Stomach (tissue), 9 donors: ENCODE results near the gene SARM1. TPM values are rescaled to one million over a fixed set of nuclear protein-coding genes. Genes with fewer than 3 reads are reported as not detected.

Experiments used
- DNase-seq, 2 donors: peaks; one replicate each; pipeline versions ENCODE4 v3.0.0 to v3.0.0-alpha.2; 2013 to 2019
- H3K27ac ChIP-seq, 5 donors: fragments of 200-600 bp in 4 of 5; sonication (generic) in 4 of 5; one replicate each; pipeline ENCODE4 v1.5.1; 2013 to 2019; ENCODE audit warnings: mild to moderate bottlenecking in 1 of 5, moderate library complexity in 1 of 5
- H3K27me3 ChIP-seq, 3 donors: fragments of 200-600 bp; sonication (generic); one replicate each; pipeline ENCODE4 v1.5.1; 2017 to 2019; ENCODE audit warnings: mixed run types in 1 of 3
- H3K36me3 ChIP-seq, 4 donors: fragments of 200-600 bp; sonication (generic); 1 replicate in 3 of 4; 2 replicates in 1 of 4; pipeline ENCODE4 v1.5.1; 2016 to 2019
- H3K4me1 ChIP-seq, 4 donors: fragments of 200-600 bp; sonication (generic); one replicate each; pipeline ENCODE4 v1.5.1; 2016 to 2019
- H3K4me3 ChIP-seq, 4 donors: fragments of 200-600 bp; sonication (generic) in 3 of 4; one replicate each; pipeline ENCODE4 v1.5.1; 2016 to 2019; ENCODE audit warnings: mild to moderate bottlenecking in 1 of 4
- H3K9me3 ChIP-seq, 4 donors: fragments of 200-600 bp; sonication (generic); one replicate each; pipeline ENCODE4 v1.5.1; 2016 to 2019
- EP300 ChIP-seq: sonication (generic); formaldehyde crosslinking; IDR thresholded peaks from one replicate; pipeline ENCODE4 v1.6.1; 2017; ENCODE audit warnings: antibody characterized with exemption
- POLR2A ChIP-seq, 4 donors: fragments of 450-650 bp; IDR thresholded peaks; one replicate each; pipeline ENCODE4 v1.6.1; 2016; ENCODE audit warnings: antibody characterized with exemption in 4 of 4, control low read depth in 2 of 4, mild to moderate bottlenecking in 1 of 4, moderate library complexity in 1 of 4
- POLR2AphosphoS5 ChIP-seq, 3 donors: sonication (generic); formaldehyde crosslinking; IDR thresholded peaks; one replicate each; pipeline ENCODE4 v1.6.1; 2016; ENCODE audit warnings: antibody characterized with exemption in 3 of 3
- WGBS, 5 donors: extraction: QIAGEN DNeasy Blood & Tissue Kit in 3 of 5; methylation state at CpG; one replicate each; pipeline versions ENCODE4 v1.1.5 to v1.1.7; 2013 to 2018; 5-methylcytosine and 5-hydroxymethylcytosine counted together
- intact Hi-C: fragments of 100-400 bp; cut with DNase I; formaldehyde crosslinking; loops from one replicate; pipeline ENCODE4 v1.15.1; 2023; ENCODE audit warnings: low total_unique reads
- polyA plus RNA-seq, 3 donors: library from polyadenylated mRNA; stranded (reverse); fragments of 200-250 nt; gene quantifications; one replicate each; pipeline ENCODE4 v1.2.3, GENCODE V29; 2013
- total RNA-seq, 5 donors: library from RNA; depleted of rRNA; stranded (reverse); fragments of >200 nt; gene quantifications; one replicate each; pipeline versions ENCODE4 v1.1.0 to v1.2.3, GENCODE V29; 2014 to 2016
- TF ChIP-seq, protein P1 (sequence below), 7 experiments: fragments of 450-650 bp in 4 of 7; fragments of 200-600 bp in 3 of 7; sonication (generic) in 3 of 7; IDR thresholded peaks; one replicate each; pipeline ENCODE4 v1.5.1; 2016 to 2019; ENCODE audit warnings: antibody characterized with exemption in 7 of 7, control low read depth in 2 of 7, mild to moderate bottlenecking in 1 of 7
- donor health status: healthy with polysubstance abuse.
- donor health status: Bipolar disorder and iron deficiency.
- donor health status: healthy.

Gene SARM1
- total and polyA plus RNA-seq, 8 donors, result 4.6 to 58.3 (median 11.7) TPM

DNA sequence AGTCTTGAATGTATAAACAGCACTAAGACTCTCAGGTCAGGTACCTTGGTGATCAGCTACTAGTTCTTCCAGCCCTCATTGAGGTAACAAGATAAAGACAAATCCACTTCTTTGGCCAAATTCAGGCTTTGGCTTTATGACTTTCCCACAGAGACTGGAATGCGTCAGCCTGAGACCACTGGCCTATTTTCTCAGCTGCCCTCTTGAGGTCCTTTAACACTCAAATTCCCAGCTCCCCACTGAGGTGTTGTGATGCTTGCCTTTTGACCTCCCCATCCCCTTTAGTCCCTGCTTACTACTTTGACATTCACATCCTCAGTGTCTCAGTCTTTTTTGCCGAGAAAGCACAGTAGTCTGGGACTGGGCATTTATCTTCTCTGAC lies 25.3 kb upstream of the SARM1 start:
- TF ChIP-seq EP300 (no peak), POLR2A (IDR thresholded peaks at IDR 0.05) (no peak), POLR2AphosphoS5 (IDR thresholded peaks at IDR 0.05) (no peak)
- TF ChIP-seq, protein P1, sequence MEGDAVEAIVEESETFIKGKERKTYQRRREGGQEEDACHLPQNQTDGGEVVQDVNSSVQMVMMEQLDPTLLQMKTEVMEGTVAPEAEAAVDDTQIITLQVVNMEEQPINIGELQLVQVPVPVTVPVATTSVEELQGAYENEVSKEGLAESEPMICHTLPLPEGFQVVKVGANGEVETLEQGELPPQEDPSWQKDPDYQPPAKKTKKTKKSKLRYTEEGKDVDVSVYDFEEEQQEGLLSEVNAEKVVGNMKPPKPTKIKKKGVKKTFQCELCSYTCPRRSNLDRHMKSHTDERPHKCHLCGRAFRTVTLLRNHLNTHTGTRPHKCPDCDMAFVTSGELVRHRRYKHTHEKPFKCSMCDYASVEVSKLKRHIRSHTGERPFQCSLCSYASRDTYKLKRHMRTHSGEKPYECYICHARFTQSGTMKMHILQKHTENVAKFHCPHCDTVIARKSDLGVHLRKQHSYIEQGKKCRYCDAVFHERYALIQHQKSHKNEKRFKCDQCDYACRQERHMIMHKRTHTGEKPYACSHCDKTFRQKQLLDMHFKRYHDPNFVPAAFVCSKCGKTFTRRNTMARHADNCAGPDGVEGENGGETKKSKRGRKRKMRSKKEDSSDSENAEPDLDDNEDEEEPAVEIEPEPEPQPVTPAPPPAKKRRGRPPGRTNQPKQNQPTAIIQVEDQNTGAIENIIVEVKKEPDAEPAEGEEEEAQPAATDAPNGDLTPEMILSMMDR (IDR thresholded peaks at IDR 0.05), result no peak
- H3K4me3 ChIP-seq, result no peak overlapping the region
- H3K9me3 ChIP-seq, result no peaks in the 10 kb centered on the region
- 37 to 69% (median 49%) methylated on average over 2 of the region's 2 CpGs for WGBS, 5 donors
- no peaks in the 10 kb centered on the region for H3K27me3 ChIP-seq
- intact Hi-C loops, result no loop called here
- peaks cover 83 to 100% (median 99%) of the 10 kb centered on the region in 4 donors for H3K36me3 ChIP-seq
- DNase-seq, result no peak
- peak overlapping the region; percentile 20 to 83 (median 74) for H3K27ac ChIP-seq
- H3K4me1 ChIP-seq, result peaks cover 38 to 43% (median 41%) of the 10 kb centered on the region in 4 donors

DNA sequence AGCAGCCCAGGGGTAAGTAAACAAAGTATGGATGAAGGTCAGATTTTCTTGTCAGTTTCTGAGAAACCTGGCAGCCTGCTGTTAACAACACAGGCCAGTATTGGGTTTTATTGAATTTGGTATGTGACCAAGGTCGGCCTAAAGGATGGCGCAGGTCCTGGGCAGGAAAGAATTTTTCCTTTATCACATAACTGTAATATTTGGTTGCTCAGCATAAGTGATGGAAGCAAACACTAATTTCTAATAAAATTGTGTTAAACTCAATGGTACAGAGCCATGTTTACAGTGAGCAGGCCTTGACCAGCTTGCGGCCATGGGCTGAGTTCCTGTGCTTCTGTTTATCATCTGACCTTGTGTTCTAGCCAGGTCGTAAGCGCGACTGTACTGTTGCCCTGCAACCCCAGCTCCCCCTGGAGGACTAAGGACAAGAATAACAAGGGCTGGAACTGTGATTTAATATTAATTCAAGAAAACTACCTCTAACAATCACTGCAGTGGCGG lies 24.7 kb upstream of the SARM1 start:
- no peaks in the 10 kb centered on the region for H3K9me3 ChIP-seq
- peak overlapping the region; percentile 67 to 83 (median 78) for H3K27ac ChIP-seq
- 33 to 48% (median 36%) methylated on average over 7 of the region's 7 CpGs for WGBS, 5 donors
- H3K36me3 ChIP-seq, result peaks cover 83 to 100% (median 99%) of the 10 kb centered on the region in 4 donors
- H3K4me1 ChIP-seq, result peaks cover 38 to 43% (median 41%) of the 10 kb centered on the region in 4 donors
- H3K4me3 ChIP-seq, result no peak overlapping the region
- TF ChIP-seq POLR2A (IDR thresholded peaks at IDR 0.05) (no peak), POLR2AphosphoS5 (IDR thresholded peaks at IDR 0.05) (peak in 1 of 3 donors; percentile 33)
- TF ChIP-seq, protein P1 (IDR thresholded peaks at IDR 0.05), result peak in 2 of 7 experiments; percentile 11 to 66
- peak; percentile 64 to 72 for DNase-seq
- intact Hi-C loops, result no loop called here
- no peaks in the 10 kb centered on the region for H3K27me3 ChIP-seq

DNA sequence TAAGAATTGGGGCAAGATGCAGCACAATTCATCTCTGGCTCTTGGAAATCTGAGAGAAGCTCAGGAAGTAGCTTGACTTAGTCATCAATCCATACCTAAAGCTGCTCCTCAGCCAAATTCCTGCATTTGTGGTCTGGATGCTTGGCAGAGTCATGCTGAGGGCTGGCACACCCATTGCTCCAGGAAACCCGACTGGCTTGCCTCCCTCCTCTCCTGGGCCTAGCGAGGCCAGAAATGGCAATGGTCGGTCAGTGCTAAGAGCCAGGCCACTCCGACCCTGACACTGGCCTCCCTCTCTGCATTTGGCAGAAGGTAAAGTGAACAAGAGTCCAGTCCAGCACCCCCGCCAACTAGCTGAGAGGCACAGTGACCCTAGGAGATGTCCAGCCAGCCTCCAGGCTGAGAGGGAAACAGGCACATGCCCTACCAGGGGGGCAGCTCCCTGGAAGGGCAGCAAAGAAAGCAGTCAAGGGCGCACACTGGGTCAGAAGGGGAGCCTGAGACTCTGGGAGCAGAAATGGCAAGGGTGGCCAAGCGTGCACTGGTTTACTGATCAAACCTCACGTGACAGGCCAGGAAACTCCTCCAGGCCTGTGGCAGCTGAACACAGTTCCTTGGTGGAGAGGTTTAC lies 24.1 kb upstream of the SARM1 start:
- no peaks in the 10 kb centered on the region for H3K27me3 ChIP-seq
- H3K4me1 ChIP-seq, result peaks cover 38 to 43% (median 41%) of the 10 kb centered on the region in 4 donors
- no peak overlapping the region for H3K4me3 ChIP-seq
- H3K36me3 ChIP-seq, result peaks cover 83 to 100% (median 99%) of the 10 kb centered on the region in 4 donors
- TF ChIP-seq, protein P1 (IDR thresholded peaks at IDR 0.05), result no peak
- TF ChIP-seq POLR2A (IDR thresholded peaks at IDR 0.05) (no peak), EP300 (no peak), POLR2AphosphoS5 (IDR thresholded peaks at IDR 0.05) (no peak)
- DNase-seq, result peak in 1 of 2 donors; percentile 50
- no peaks in the 10 kb centered on the region for H3K9me3 ChIP-seq
- intact Hi-C loops, result no loop called here
- 25 to 68% (median 51%) methylated on average over 8 of the region's 8 CpGs for WGBS, 5 donors
- peak overlapping the region; percentile 67 to 83 (median 78) for H3K27ac ChIP-seq

DNA sequence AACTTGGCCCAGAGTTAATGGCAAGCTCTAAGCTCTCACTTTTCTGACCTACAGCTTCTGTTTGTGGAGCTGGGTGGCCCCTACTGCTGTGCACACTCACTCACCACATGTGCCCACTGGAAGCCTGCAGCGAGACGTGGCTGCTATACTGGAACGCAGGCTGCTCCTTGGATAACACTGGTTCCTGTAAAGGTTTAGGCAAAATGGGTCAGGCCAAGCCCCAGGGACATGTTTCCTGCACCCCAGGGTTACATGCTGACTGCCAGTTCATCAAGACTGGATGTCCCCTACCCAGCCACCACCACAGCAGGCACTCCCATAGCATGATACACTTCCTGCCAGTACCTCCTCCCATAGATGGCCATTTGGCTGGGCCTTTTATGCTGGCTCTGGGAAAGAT lies 22.5 kb upstream of the SARM1 start:
- H3K27ac ChIP-seq, result peak overlapping the region in 4 of 5 donors; percentile 2 to 83 (median 40)
- no peaks in the 10 kb centered on the region for H3K27me3 ChIP-seq
- no peaks in the 10 kb centered on the region for H3K9me3 ChIP-seq
- DNase-seq, result no peak
- H3K36me3 ChIP-seq, result peaks cover 83 to 100% (median 99%) of the 10 kb centered on the region in 4 donors
- no peak overlapping the region for H3K4me3 ChIP-seq
- H3K4me1 ChIP-seq, result peaks cover 38 to 43% (median 40%) of the 10 kb centered on the region in 4 donors
- 29 to 87% (median 41%) methylated on average over 3 of the region's 3 CpGs for WGBS, 5 donors
- intact Hi-C loops, result no loop called here
- TF ChIP-seq POLR2AphosphoS5 (IDR thresholded peaks at IDR 0.05) (no peak), POLR2A (IDR thresholded peaks at IDR 0.05) (no peak), EP300 (no peak)
- TF ChIP-seq, protein P1 (IDR thresholded peaks at IDR 0.05), result no peak
